Gastrocnemius medialis (tissue), 4 donors: ENCODE data around the gene LZTR1. TPM values are rescaled to one million over a fixed set of nuclear protein-coding genes. Genes with fewer than 3 reads are reported as not detected.
"Not testable (repeated sequence)": the region's sequence is repeated elsewhere in the genome, so short reads cannot be mapped to it uniquely, and the experiment has no call there.

ENCODE experiments used
- ATAC-seq, 2 donors: fragments of 150-250 bp; one replicate each; pipeline ENCODE4 v1.9.1; 2016
- DNase-seq, 2 donors: peaks; one replicate each; pipeline ENCODE4 v3.0.0-alpha.2; 2019
- H3K27ac ChIP-seq, 4 donors: fragments of 200-600 bp; sonication (generic); 1 replicate in 1 of 4; 2 replicates in 3 of 4; pipeline ENCODE4 v1.5.1; 2016 to 2018; ENCODE audit warnings: mild to moderate bottlenecking in 2 of 4, moderate library complexity in 1 of 4
- H3K27me3 ChIP-seq, 3 donors: fragments of 200-600 bp; sonication (generic) in 2 of 3; 1 replicate in 1 of 3; 2 replicates in 2 of 3; pipeline versions ENCODE4 v1.5.1 to v1.6.0; 2016 to 2019; ENCODE audit warnings: mild to moderate bottlenecking in 1 of 3, moderate library complexity in 1 of 3
- H3K36me3 ChIP-seq, 2 donors: fragments of 200-600 bp; sonication (generic) in 1 of 2; one replicate each; pipeline ENCODE4 v1.5.1; 2017 to 2018
- H3K4me1 ChIP-seq, 2 donors: fragments of 200-600 bp; sonication (generic) in 1 of 2; one replicate each; pipeline ENCODE4 v1.5.1; 2016 to 2017; ENCODE audit warnings: mild to moderate bottlenecking in 2 of 2
- H3K4me3 ChIP-seq, 4 donors: fragments of 200-600 bp; sonication (generic) in 3 of 4; 1 replicate in 1 of 4; 2 replicates in 3 of 4; pipeline ENCODE4 v1.5.1; 2016 to 2019; ENCODE audit warnings: mild to moderate bottlenecking in 2 of 4
- H3K9me3 ChIP-seq, 3 donors: fragments of 200-600 bp; sonication (generic) in 2 of 3; 1 replicate in 1 of 3; 2 replicates in 2 of 3; pipeline ENCODE4 v1.5.1; 2016 to 2019
- POLR2A ChIP-seq, 2 donors: fragments of 450-650 bp; IDR thresholded peaks; one replicate each; pipeline ENCODE4 v1.6.1; 2017; ENCODE audit warnings: antibody characterized with exemption in 2 of 2, mild to moderate bottlenecking in 2 of 2, moderate library complexity in 2 of 2
- in situ Hi-C, 4 donors: fragments of 200-750 bp; cut with MboI; loops; one replicate each; pipeline versions ENCODE4 v1.15.0 to v1.8.0; 2017; ENCODE audit warnings: low sequenced_read_pairs in 4 of 4
- intact Hi-C: fragments of 100-400 bp; cut with DNase I; formaldehyde crosslinking; loops from one replicate; pipeline ENCODE4 v1.15.1; 2023; ENCODE audit warnings: low total_unique reads
- total RNA-seq, 4 donors: library from RNA; depleted of rRNA; stranded (reverse); fragments of >200 nt; gene quantifications; one replicate each; pipeline versions ENCODE4 v1.1.0 to v1.2.3, GENCODE V29; 2016
- TF ChIP-seq, protein P1 (sequence below), 5 experiments: fragments of 450-650 bp in 3 of 5; fragments of 200-600 bp in 2 of 5; sonication (generic) in 2 of 5; IDR thresholded peaks in 4 of 5; conservative IDR thresholded peaks in 1 of 5; 1 replicate in 4 of 5; 2 replicates in 1 of 5; pipeline ENCODE4 v1.5.1; 2016 to 2019; ENCODE audit warnings: antibody characterized with exemption in 5 of 5, mild to moderate bottlenecking in 3 of 5, moderate library complexity in 3 of 5

LZTR1 gene
- total RNA-seq, 4 donors from 2014 or later: 25.4 to 36.4 (median 26.3) TPM

- H3K9me3 ChIP-seq: no peaks in the 10 kb centered on the region
- no peak for DNase-seq
- peaks cover 0 to 35% of the 10 kb centered on the region in 2 donors for H3K36me3 ChIP-seq
- peak in 1 of 2 donors; percentile 1 for ATAC-seq
- in situ Hi-C loops (loop anchor here in 1 of 4 donors (10.0 kb wide), 1 partner anchor 116 kb away; no protein-coding TSS in a partner anchor), intact Hi-C loops (loop anchor here (1.0 to 10.0 kb wide), 3 partner anchors 84 to 143 kb away; partner anchors contain the start of genes CRKL and PI4KA)
- no peaks in the 10 kb centered on the region for H3K27me3 ChIP-seq
- H3K27ac ChIP-seq: peak overlapping the region; percentile 92 to 99 (median 98)
- peaks cover 26 to 36% of the 10 kb centered on the region in 2 donors for H3K4me1 ChIP-seq
- TF ChIP-seq, protein P1, sequence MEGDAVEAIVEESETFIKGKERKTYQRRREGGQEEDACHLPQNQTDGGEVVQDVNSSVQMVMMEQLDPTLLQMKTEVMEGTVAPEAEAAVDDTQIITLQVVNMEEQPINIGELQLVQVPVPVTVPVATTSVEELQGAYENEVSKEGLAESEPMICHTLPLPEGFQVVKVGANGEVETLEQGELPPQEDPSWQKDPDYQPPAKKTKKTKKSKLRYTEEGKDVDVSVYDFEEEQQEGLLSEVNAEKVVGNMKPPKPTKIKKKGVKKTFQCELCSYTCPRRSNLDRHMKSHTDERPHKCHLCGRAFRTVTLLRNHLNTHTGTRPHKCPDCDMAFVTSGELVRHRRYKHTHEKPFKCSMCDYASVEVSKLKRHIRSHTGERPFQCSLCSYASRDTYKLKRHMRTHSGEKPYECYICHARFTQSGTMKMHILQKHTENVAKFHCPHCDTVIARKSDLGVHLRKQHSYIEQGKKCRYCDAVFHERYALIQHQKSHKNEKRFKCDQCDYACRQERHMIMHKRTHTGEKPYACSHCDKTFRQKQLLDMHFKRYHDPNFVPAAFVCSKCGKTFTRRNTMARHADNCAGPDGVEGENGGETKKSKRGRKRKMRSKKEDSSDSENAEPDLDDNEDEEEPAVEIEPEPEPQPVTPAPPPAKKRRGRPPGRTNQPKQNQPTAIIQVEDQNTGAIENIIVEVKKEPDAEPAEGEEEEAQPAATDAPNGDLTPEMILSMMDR (IDR thresholded peaks at IDR 0.05 in 4 of 5, conservative IDR thresholded peaks at IDR 0.05 in 1 of 5): no peak
- TF ChIP-seq POLR2A (IDR thresholded peaks at IDR 0.05): no peak
- peak overlapping the region; percentile 72 to 94 (median 85) for H3K4me3 ChIP-seq
These were observed 19.0 kb downstream of the LZTR1 start for GRCh38 chr22:21000987-21001600.

GRCh38 chr22:21001601-21002325 lies 19.7 kb downstream of the LZTR1 start, which contains the start of gene THAP7:
THAP7 (minus strand) TSS chr22:21002118; CDS start chr22:21001911, 207 bp downstream.
- in situ Hi-C loops: loop anchor here in 1 of 4 donors (10.0 kb wide), 1 partner anchor 117 kb away; no protein-coding TSS in a partner anchor

GRCh38 chr22:21003782-21004181 lies 21.7 kb downstream of the LZTR1 start:
- ATAC-seq (no peak), DNase-seq (no peak)
- H3K27me3 ChIP-seq: no peaks in the 10 kb centered on the region
- TF ChIP-seq, protein P1 (IDR thresholded peaks at IDR 0.05 in 4 of 5, conservative IDR thresholded peaks at IDR 0.05 in 1 of 5): no peak
- TF ChIP-seq POLR2A (IDR thresholded peaks at IDR 0.05): no peak
- H3K4me3 ChIP-seq: no peak overlapping the region
- in situ Hi-C loops (loop anchor here in 1 of 4 donors (10.0 kb wide), 1 partner anchor 119 kb away; no protein-coding TSS in a partner anchor), intact Hi-C loops (loop anchor here (10.0 kb wide), 1 partner anchor 119 kb away; no protein-coding TSS in a partner anchor)
- peaks cover 26 to 36% of the 10 kb centered on the region in 2 donors for H3K4me1 ChIP-seq
- peak overlapping the region; percentile 92 to 99 (median 98) for H3K27ac ChIP-seq
- peaks cover 0 to 17% of the 10 kb centered on the region in 2 donors for H3K36me3 ChIP-seq
- no peaks in the 10 kb centered on the region for H3K9me3 ChIP-seq

More at GRCh38 chr22:21001601-21002325, 19.7 kb downstream of the LZTR1 start, which contains the start of gene THAP7:
- H3K27ac ChIP-seq: peak within 1 kb of the TSS; percentile 92 to 99 (median 98)
- H3K4me3 ChIP-seq: peak within 1 kb of the TSS; percentile 72 to 94 (median 85)
- TF ChIP-seq, protein P1 (IDR thresholded peaks at IDR 0.05 in 4 of 5, conservative IDR thresholded peaks at IDR 0.05 in 1 of 5): peak in 1 of 5 experiments; percentile 26
- TF ChIP-seq POLR2A (IDR thresholded peaks at IDR 0.05): peak; percentile 89 to 94
- ATAC-seq (peak; percentile 92 to 94), DNase-seq (peak; percentile 95)
- intact Hi-C loops: loop anchor here (1.0 to 10.0 kb wide), 5 partner anchors 19 to 143 kb away; partner anchors contain the start of genes CRKL, LRRC74B, LZTR1 and PI4KA
- H3K4me1 ChIP-seq: peaks cover 26 to 36% of the 10 kb centered on the region in 2 donors
- no peaks in the 10 kb centered on the region for H3K27me3 ChIP-seq
- H3K9me3 ChIP-seq: no peaks in the 10 kb centered on the region
- H3K36me3 ChIP-seq: peaks cover 0 to 35% of the 10 kb centered on the region in 2 donors

DNA sequence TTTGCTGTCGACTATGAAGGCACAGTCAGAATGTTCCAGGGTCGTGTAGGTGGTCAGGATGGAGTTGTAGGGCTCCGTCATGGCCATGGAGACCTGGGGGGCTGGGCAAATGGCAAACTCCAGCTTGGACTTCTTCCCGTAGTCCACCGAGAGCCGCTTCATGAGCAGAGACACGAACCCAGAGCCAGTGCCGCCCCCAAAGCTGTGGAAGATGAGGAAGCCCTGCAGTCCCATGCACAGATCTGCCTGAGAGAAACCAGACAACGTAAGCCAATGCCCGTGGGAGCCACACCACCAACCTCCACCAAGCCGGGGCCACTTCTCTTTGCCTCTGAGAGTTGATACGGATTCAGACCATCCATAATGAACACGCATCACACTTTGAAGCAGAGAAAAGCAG lies 27.1 kb downstream of the LZTR1 start:
- in situ Hi-C loops: loop anchor here in 1 of 4 donors (10.0 kb wide), 1 partner anchor 124 kb away; no protein-coding TSS in a partner anchor
- ATAC-seq, DNase-seq, H3K9me3 ChIP-seq, H3K4me3 ChIP-seq, H3K27ac ChIP-seq, H3K4me1 ChIP-seq, H3K27me3 ChIP-seq, H3K36me3 ChIP-seq: not testable (repeated sequence)
- intact Hi-C loops: loop anchor here (10.0 kb wide), 1 partner anchor 124 kb away; no protein-coding TSS in a partner anchor
